ENCODE results near the gene ORMDL3.
"Not testable (repeated sequence)": the region's sequence is repeated elsewhere in the genome, so short reads cannot be mapped to it uniquely, and the experiment has no call there.

Gene ORMDL3

GRCh38 chr17:39923230-39923629 lies 4.2 kb downstream of the ORMDL3 start:
- Mint-ChIP-seq H3K4me3 (peak overlapping the region; percentile 28), H3K27ac (peak overlapping the region; percentile 95)
- no peak for DNase-seq (ENCODE audit: low spot score in 2 of 2)

GRCh38 chr17:39922006-39922405 lies 5.4 kb downstream of the ORMDL3 start:
- DNase-seq (ENCODE audit: low spot score in 2 of 2) (no peak), ATAC-seq (no peak)
- H3K4me1 Mint-ChIP-seq = peaks cover 82% of the 10 kb centered on the region
- no peaks in the 10 kb centered on the region for H3K9me3 Mint-ChIP-seq
- peaks cover 70% of the 10 kb centered on the region for H3K36me3 Mint-ChIP-seq
- peak overlapping the region; percentile 95 for H3K27ac Mint-ChIP-seq
- peak overlapping the region; percentile 52 for H3K4me3 Mint-ChIP-seq

More at GRCh38 chr17:39923230-39923629, 4.2 kb downstream of the ORMDL3 start:
- Mint-ChIP-seq H3K4me1 (peaks cover 82% of the 10 kb centered on the region), H3K36me3 (peaks cover 64% of the 10 kb centered on the region), H3K9me3 (no peaks in the 10 kb centered on the region)
- ATAC-seq = no peak

GRCh38 chr17:39921323-39921722 lies 6.1 kb downstream of the ORMDL3 start:
- DNase-seq (ENCODE audit: low spot score in 2 of 2) (peak in 1 of 2 donors; percentile 68), ATAC-seq (peak; percentile 67)
- Mint-ChIP-seq H3K4me3 (peak overlapping the region; percentile 52), H3K4me1 (peaks cover 89% of the 10 kb centered on the region), H3K27ac (peak overlapping the region; percentile 95), H3K36me3 (peaks cover 77% of the 10 kb centered on the region), H3K9me3 (no peaks in the 10 kb centered on the region)

GRCh38 chr17:39920218-39921210 lies 6.9 kb downstream of the ORMDL3 start:
- ATAC-seq (peak; percentile 73), DNase-seq (ENCODE audit: low spot score in 2 of 2) (peak in 1 of 2 donors; percentile 79)
- peak overlapping the region; percentile 95 for H3K27ac Mint-ChIP-seq
- peaks cover 80% of the 10 kb centered on the region for H3K36me3 Mint-ChIP-seq
- no peaks in the 10 kb centered on the region for H3K9me3 Mint-ChIP-seq
- H3K4me1 Mint-ChIP-seq = peaks cover 85% of the 10 kb centered on the region
- H3K4me3 Mint-ChIP-seq = peak overlapping the region; percentile 52

- H3K4me3 Mint-ChIP-seq = no peak overlapping the region
- H3K4me1 Mint-ChIP-seq = peaks cover 77% of the 10 kb centered on the region
- peaks cover 81% of the 10 kb centered on the region for H3K36me3 Mint-ChIP-seq
- H3K9me3 Mint-ChIP-seq = no peaks in the 10 kb centered on the region
- DNase-seq (ENCODE audit: low spot score in 2 of 2) = no peak
- ATAC-seq = no peak
- H3K27ac Mint-ChIP-seq = peak overlapping the region; percentile 40
Observed at GRCh38 chr17:39919087-39919683, 8.2 kb downstream of the ORMDL3 start.

- Mint-ChIP-seq H3K27ac (peak overlapping the region; percentile 84), H3K4me1 (peaks cover 58% of the 10 kb centered on the region), H3K4me3 (no peak overlapping the region), H3K36me3 (peaks cover 81% of the 10 kb centered on the region), H3K9me3 (no peaks in the 10 kb centered on the region)
- no peak for DNase-seq (ENCODE audit: low spot score in 2 of 2)
- no peak for ATAC-seq
Observed at GRCh38 chr17:39916918-39917317, 10.5 kb downstream of the ORMDL3 start.

- peak overlapping the region; percentile 14 for H3K4me3 Mint-ChIP-seq
- peaks cover 45% of the 10 kb centered on the region for H3K4me1 Mint-ChIP-seq
- no peaks in the 10 kb centered on the region for H3K9me3 Mint-ChIP-seq
- peak; percentile 88 for ATAC-seq
- no peak for DNase-seq (ENCODE audit: low spot score in 2 of 2)
- peak overlapping the region; percentile 65 for H3K27ac Mint-ChIP-seq
- peaks cover 81% of the 10 kb centered on the region for H3K36me3 Mint-ChIP-seq
Observed at GRCh38 chr17:39915559-39915958, 11.8 kb downstream of the ORMDL3 start.

GRCh38 chr17:39913989-39914388 lies 13.4 kb downstream of the ORMDL3 start:
- ATAC-seq (no peak), DNase-seq (ENCODE audit: low spot score in 2 of 2) (no peak)
- H3K4me1 Mint-ChIP-seq = peaks cover 34% of the 10 kb centered on the region
- H3K4me3 Mint-ChIP-seq = no peak overlapping the region
- peaks cover 89% of the 10 kb centered on the region for H3K36me3 Mint-ChIP-seq
- H3K27ac Mint-ChIP-seq = no peak overlapping the region
- H3K9me3 Mint-ChIP-seq = no peaks in the 10 kb centered on the region

GRCh38 chr17:39908789-39909352 lies 18.5 kb downstream of the ORMDL3 start:
- DNase-seq (ENCODE audit: low spot score in 2 of 2) (no peak), ATAC-seq (no peak)
- H3K9me3 Mint-ChIP-seq = no peaks in the 10 kb centered on the region
- H3K36me3 Mint-ChIP-seq = peaks cover 89% of the 10 kb centered on the region
- no peak overlapping the region for H3K4me3 Mint-ChIP-seq
- H3K4me1 Mint-ChIP-seq = peaks cover 21% of the 10 kb centered on the region
- no peak overlapping the region for H3K27ac Mint-ChIP-seq

GRCh38 chr17:39904990-39905288 lies 22.5 kb downstream of the ORMDL3 start:
- Mint-ChIP-seq H3K36me3 (peaks cover 69% of the 10 kb centered on the region), H3K9me3 (no peaks in the 10 kb centered on the region), H3K4me3 (no peak overlapping the region), H3K27ac (peak overlapping the region; percentile 76), H3K4me1 (peaks cover 30% of the 10 kb centered on the region)
- no peak for ATAC-seq
- no peak for DNase-seq (ENCODE audit: low spot score in 2 of 2)

- Mint-ChIP-seq H3K4me1 (peaks cover 30% of the 10 kb centered on the region), H3K27ac (peak overlapping the region; percentile 76), H3K9me3 (no peaks in the 10 kb centered on the region), H3K4me3 (no peak overlapping the region), H3K36me3 (peaks cover 53% of the 10 kb centered on the region)
- ATAC-seq (peak; percentile 94), DNase-seq (ENCODE audit: low spot score in 2 of 2) (peak in 1 of 2 donors; percentile 49)
Observed at GRCh38 chr17:39903158-39903884, 24.1 kb downstream of the ORMDL3 start.

- Mint-ChIP-seq H3K36me3 (peaks cover 40% of the 10 kb centered on the region), H3K4me1 (peaks cover 29% of the 10 kb centered on the region)
- not testable (repeated sequence) for ATAC-seq; H3K9me3 Mint-ChIP-seq; H3K4me3 Mint-ChIP-seq; DNase-seq (ENCODE audit: low spot score in 2 of 2); H3K27ac Mint-ChIP-seq
Observed at GRCh38 chr17:39902027-39902426, 25.4 kb downstream of the ORMDL3 start.

GRCh38 chr17:39899215-39899614 lies 28.2 kb downstream of the ORMDL3 start:
- ATAC-seq = no peak
- no peak overlapping the region for H3K4me3 Mint-ChIP-seq
- no peaks in the 10 kb centered on the region for H3K9me3 Mint-ChIP-seq
- peaks cover 22% of the 10 kb centered on the region for H3K36me3 Mint-ChIP-seq
- H3K4me1 Mint-ChIP-seq = peaks cover 19% of the 10 kb centered on the region
- no peak for DNase-seq (ENCODE audit: low spot score in 2 of 2)
- H3K27ac Mint-ChIP-seq = no peak overlapping the region

GRCh38 chr17:39898088-39898487 lies 29.3 kb downstream of the ORMDL3 start:
- peaks cover 11% of the 10 kb centered on the region for H3K36me3 Mint-ChIP-seq
- H3K4me1 Mint-ChIP-seq = peaks cover 11% of the 10 kb centered on the region
- ATAC-seq (no peak), DNase-seq (ENCODE audit: low spot score in 2 of 2) (no peak)
- no peaks in the 10 kb centered on the region for H3K9me3 Mint-ChIP-seq
- H3K27ac Mint-ChIP-seq = no peak overlapping the region
- no peak overlapping the region for H3K4me3 Mint-ChIP-seq

All from stimulated activated effector memory CD8-positive, alpha-beta T cell treated with anti-CD3 and anti-CD28 coated beads, Interleukin-12 subunit alpha, Interleukin-12 subunit beta, amount 100 ng/mL, for 72 hours (primary cell).